ENCODE results near the gene BTNL9. TPM values are rescaled to one million over a fixed set of nuclear protein-coding genes. Genes with fewer than 3 reads are reported as not detected.

The BTNL9 gene
- total and polyA plus RNA-seq, 2 experiments from 2014 or later = 0.11 to 0.27 TPM

DNA sequence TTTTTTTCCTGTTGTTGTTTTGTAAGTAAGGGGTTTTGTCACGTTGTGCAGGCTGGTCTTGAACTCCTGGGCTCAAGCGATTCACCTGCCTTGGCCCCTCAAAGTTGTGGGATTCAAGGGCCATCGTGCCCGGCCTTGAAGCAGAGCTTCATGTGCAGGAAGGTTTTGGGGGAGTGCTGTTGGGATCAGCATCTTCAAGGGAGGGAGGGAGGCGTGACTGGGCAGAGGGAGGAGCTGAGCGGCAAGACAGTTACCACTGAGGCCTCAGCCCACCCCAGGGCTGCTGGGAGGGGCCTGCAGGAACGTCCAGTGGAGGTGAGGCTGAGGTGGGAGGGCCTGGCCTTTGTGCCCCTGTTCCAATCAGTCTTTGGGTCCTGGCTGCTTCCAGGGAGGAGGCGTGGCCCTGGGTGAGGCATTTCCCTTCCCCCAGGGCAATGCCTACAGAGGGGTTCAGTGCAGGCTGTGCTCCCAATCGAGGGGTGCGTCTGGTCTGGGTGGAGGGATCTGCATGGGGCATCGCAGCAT is 69.5 kb downstream of the BTNL9 start:
- no peak for TF ChIP-seq EZH2 (IDR thresholded peaks at IDR 0.05; ENCODE audit: borderline replicate concordance)
- no peak for TF ChIP-seq EZH2phosphoT487 (IDR thresholded peaks at IDR 0.05; ENCODE audit: low read depth, severe bottlenecking, unreplicated experiment)
- TF ChIP-seq, protein P1, sequence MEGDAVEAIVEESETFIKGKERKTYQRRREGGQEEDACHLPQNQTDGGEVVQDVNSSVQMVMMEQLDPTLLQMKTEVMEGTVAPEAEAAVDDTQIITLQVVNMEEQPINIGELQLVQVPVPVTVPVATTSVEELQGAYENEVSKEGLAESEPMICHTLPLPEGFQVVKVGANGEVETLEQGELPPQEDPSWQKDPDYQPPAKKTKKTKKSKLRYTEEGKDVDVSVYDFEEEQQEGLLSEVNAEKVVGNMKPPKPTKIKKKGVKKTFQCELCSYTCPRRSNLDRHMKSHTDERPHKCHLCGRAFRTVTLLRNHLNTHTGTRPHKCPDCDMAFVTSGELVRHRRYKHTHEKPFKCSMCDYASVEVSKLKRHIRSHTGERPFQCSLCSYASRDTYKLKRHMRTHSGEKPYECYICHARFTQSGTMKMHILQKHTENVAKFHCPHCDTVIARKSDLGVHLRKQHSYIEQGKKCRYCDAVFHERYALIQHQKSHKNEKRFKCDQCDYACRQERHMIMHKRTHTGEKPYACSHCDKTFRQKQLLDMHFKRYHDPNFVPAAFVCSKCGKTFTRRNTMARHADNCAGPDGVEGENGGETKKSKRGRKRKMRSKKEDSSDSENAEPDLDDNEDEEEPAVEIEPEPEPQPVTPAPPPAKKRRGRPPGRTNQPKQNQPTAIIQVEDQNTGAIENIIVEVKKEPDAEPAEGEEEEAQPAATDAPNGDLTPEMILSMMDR (IDR thresholded peaks at IDR 0.05; ENCODE audit: poor library complexity) = no peak
- Histone ChIP-seq H3K36me3 (replicated peaks; ENCODE audit: insufficient read depth, low read depth) (no peaks in the 10 kb centered on the region), H3K79me2 (no peaks in the 10 kb centered on the region), H3K9me3 (ENCODE audit: low read depth) (no peaks in the 10 kb centered on the region), H3K4me3 (no peak overlapping the region), H3K27ac (no peak overlapping the region), H3K4me2 (no peak overlapping the region), H3K9me2 (replicated peaks; ENCODE audit: insufficient read depth) (no peaks in the 10 kb centered on the region), H4K20me1 (ENCODE audit: insufficient read depth, poor library complexity, severe bottlenecking) (no peaks in the 10 kb centered on the region), H2AFZ (no peak overlapping the region), H3K27me3 (peaks cover 84% of the 10 kb centered on the region), H3K4me1 (ENCODE audit: insufficient read depth) (no peaks in the 10 kb centered on the region)
- 78% methylated on average over 10 of the region's 11 CpGs for WGBS (ENCODE audit: low lambda C conversion rate, missing lambda C conversion rate)
- DNase-seq (ENCODE audit: low spot score) = no peak

DNA sequence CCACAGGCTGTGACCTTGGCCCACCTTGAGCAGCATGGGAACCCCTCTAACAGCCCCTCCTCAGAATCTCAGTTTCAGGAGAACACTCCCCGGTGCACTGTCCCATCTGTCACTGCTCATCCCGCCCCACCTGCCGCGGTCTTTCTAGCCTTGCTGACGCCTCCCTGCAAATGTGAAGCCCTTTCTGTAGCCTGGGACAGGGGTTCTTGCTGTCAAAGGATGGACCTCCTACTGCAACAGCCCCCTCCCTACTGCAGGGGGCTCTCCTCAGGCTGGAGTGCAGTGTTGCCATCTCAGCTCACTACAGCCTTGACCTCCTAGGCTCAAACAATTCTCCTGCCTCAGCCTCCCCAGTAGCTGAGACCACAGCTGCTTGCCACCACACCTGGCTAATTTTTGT is 70.9 kb downstream of the BTNL9 start:
- Histone ChIP-seq H3K27me3 (peaks cover 87% of the 10 kb centered on the region), H3K79me2 (no peaks in the 10 kb centered on the region), H3K9me2 (replicated peaks; ENCODE audit: insufficient read depth) (no peaks in the 10 kb centered on the region), H3K36me3 (replicated peaks; ENCODE audit: insufficient read depth, low read depth) (no peaks in the 10 kb centered on the region), H3K27ac (no peak overlapping the region), H3K4me1 (ENCODE audit: insufficient read depth) (no peaks in the 10 kb centered on the region), H4K20me1 (ENCODE audit: insufficient read depth, poor library complexity, severe bottlenecking) (no peaks in the 10 kb centered on the region), H3K4me3 (no peak overlapping the region), H3K9me3 (ENCODE audit: low read depth) (no peaks in the 10 kb centered on the region), H2AFZ (no peak overlapping the region), H3K4me2 (no peak overlapping the region)
- DNase-seq (ENCODE audit: low spot score) = no peak
- 93% methylated on average over 5 of the region's 5 CpGs for WGBS (ENCODE audit: low lambda C conversion rate, missing lambda C conversion rate)
- TF ChIP-seq EZH2phosphoT487 (IDR thresholded peaks at IDR 0.05; ENCODE audit: low read depth, severe bottlenecking, unreplicated experiment) (no peak), EZH2 (IDR thresholded peaks at IDR 0.05; ENCODE audit: borderline replicate concordance) (no peak)
- TF ChIP-seq, protein P1 (IDR thresholded peaks at IDR 0.05; ENCODE audit: poor library complexity) = no peak

Small RNAs within 50 kb of the gene (microRNA-seq; reads per million reads assigned to microRNA genes)
- not detected for gene MIR8089

Small RNAs within 50 kb of the gene (small RNA-seq; reads per million reads assigned to genes)
- gene MIR8089 (not detected), gene RNU6-1036P (not detected)

Other genes with a start within 250 kb of the BTNL9 start
- gene MGAT1, start 237.5 kb upstream of the BTNL9 start, total RNA-seq = 137 and 152 TPM in 2 replicates
- 149 and 151 TPM in 2 replicates for gene MGAT1, start 237.5 kb upstream of the BTNL9 start, polyA plus RNA-seq
- gene ZFP62, start 179.0 kb upstream of the BTNL9 start, total RNA-seq = 30.0 and 31.7 TPM in 2 replicates
- 13.5 and 18.0 TPM in 2 replicates for gene ZFP62, start 179.0 kb upstream of the BTNL9 start, polyA plus RNA-seq
- gene BTNL8, start 141.1 kb upstream of the BTNL9 start, total RNA-seq = 19.1 and 22.0 TPM in 2 replicates
- 9.8 and 12.5 TPM in 2 replicates for gene BTNL8, start 141.1 kb upstream of the BTNL9 start, polyA plus RNA-seq
- 25.9 and 31.3 TPM in 2 replicates for gene BTNL3, start 51.4 kb upstream of the BTNL9 start, total RNA-seq
- 15.9 and 21.2 TPM in 2 replicates for gene BTNL3, start 51.4 kb upstream of the BTNL9 start, polyA plus RNA-seq
- gene OR2V1, start 90.9 kb downstream of the BTNL9 start, total RNA-seq = not detected in 2 replicates
- not detected in 2 replicates for gene OR2V1, start 90.9 kb downstream of the BTNL9 start, polyA plus RNA-seq
- not detected in 2 replicates for gene OR2V2, start 107.3 kb downstream of the BTNL9 start, total RNA-seq
- not detected in 2 replicates for gene OR2V2, start 107.3 kb downstream of the BTNL9 start, polyA plus RNA-seq
- not detected in 2 replicates for gene TRIM7, start 164.9 kb downstream of the BTNL9 start, total RNA-seq
- gene TRIM7, start 164.9 kb downstream of the BTNL9 start, polyA plus RNA-seq = 0.35 TPM in 1 of 2 replicates, not detected in the other
- 11.9 and 14.9 TPM in 2 replicates for gene TRIM41, start 183.0 kb downstream of the BTNL9 start, total RNA-seq
- 1.7 and 2.0 TPM in 2 replicates for gene TRIM41, start 183.0 kb downstream of the BTNL9 start, polyA plus RNA-seq
- gene RACK1, start 203.6 kb downstream of the BTNL9 start, total RNA-seq = 2,199 and 2,553 TPM in 2 replicates
- gene RACK1, start 203.6 kb downstream of the BTNL9 start, polyA plus RNA-seq = 680 TPM in 2 replicates
- 6.1 and 13.2 TPM in 2 replicates for gene TRIM52, start 220.9 kb downstream of the BTNL9 start, total RNA-seq
- gene TRIM52, start 220.9 kb downstream of the BTNL9 start, polyA plus RNA-seq = 6.5 and 9.9 TPM in 2 replicates

Measured in hepatocyte (in vitro differentiated cells).